Liver (tissue), 3 donors: ENCODE data around the gene CRLF3.
"Not testable (repeated sequence)": the region's sequence is repeated elsewhere in the genome, so short reads cannot be mapped to it uniquely, and the experiment has no call there.

Source experiments
- ATF3 ChIP-seq: IDR thresholded peaks from 2 replicates; pipeline ENCODE4 v1.6.1; 2016; ENCODE audit warnings: antibody characterized with exemption
- CTCF ChIP-seq: fragments of 150-350 bp; IDR thresholded peaks from 2 replicates; pipeline ENCODE4 v1.5.1; 2017; ENCODE audit warnings: improper control_type of control experiment, low read depth, low read length; ENCODE audit not compliant: missing input control
- EGR1 ChIP-seq, 2 donors: IDR thresholded peaks; 2 replicates each; pipeline ENCODE4 v1.6.1; 2016 to 2018; ENCODE audit warnings: antibody characterized with exemption in 2 of 2, low read depth in 2 of 2
- FOXA1 ChIP-seq: IDR thresholded peaks from 2 replicates; pipeline ENCODE4 v1.6.1; 2016; ENCODE audit warnings: antibody characterized with exemption
- GABPA ChIP-seq, 2 donors: IDR thresholded peaks in 1 of 2; conservative IDR thresholded peaks in 1 of 2; 2 replicates each; pipeline ENCODE4 v1.6.1; 2016; ENCODE audit warnings: antibody characterized with exemption in 2 of 2, mild to moderate bottlenecking in 1 of 2, moderate library complexity in 1 of 2
- JUND ChIP-seq, 2 donors: IDR thresholded peaks; 2 replicates each; pipeline ENCODE4 v1.6.1; 2016; ENCODE audit warnings: antibody characterized with exemption in 2 of 2
- MAX ChIP-seq: IDR thresholded peaks from 2 replicates; pipeline ENCODE4 v1.6.1; 2016; ENCODE audit warnings: antibody characterized with exemption
- NR2F2 ChIP-seq: IDR thresholded peaks from 2 replicates; pipeline ENCODE4 v1.6.1; 2016; ENCODE audit warnings: antibody characterized with exemption
- RAD21 ChIP-seq, 2 donors: IDR thresholded peaks; 2 replicates each; pipeline ENCODE4 v1.6.1; 2016; ENCODE audit warnings: antibody characterized with exemption in 2 of 2, mild to moderate bottlenecking in 2 of 2
- REST ChIP-seq: IDR thresholded peaks from 2 replicates; pipeline ENCODE4 v1.6.1; 2016; ENCODE audit warnings: antibody characterized with exemption, mild to moderate bottlenecking
- SP1 ChIP-seq: IDR thresholded peaks from 2 replicates; pipeline ENCODE4 v1.6.1; 2018; ENCODE audit warnings: antibody characterized with exemption, mild to moderate bottlenecking
- TAF1 ChIP-seq: conservative IDR thresholded peaks from 2 replicates; pipeline ENCODE4 v1.6.1; 2016; ENCODE audit warnings: antibody characterized with exemption, mild to moderate bottlenecking
- YY1 ChIP-seq: IDR thresholded peaks from 2 replicates; pipeline ENCODE4 v1.6.1; 2016; ENCODE audit warnings: antibody characterized with exemption, mild to moderate bottlenecking
- ZBTB33 ChIP-seq: IDR thresholded peaks from 2 replicates; pipeline ENCODE4 v1.6.1; 2016; ENCODE audit warnings: antibody characterized with exemption
- donor health status: healthy.
- donor health status: healthy.

- not testable (repeated sequence) for TF ChIP-seq GABPA (IDR thresholded peaks at IDR 0.05 in 1 of 2, conservative IDR thresholded peaks at IDR 0.05 in 1 of 2); YY1; CTCF; TAF1; ATF3; MAX; JUND (IDR thresholded peaks at IDR 0.05); RAD21 (IDR thresholded peaks at IDR 0.05); FOXA1; ZBTB33; REST; SP1; EGR1 (IDR thresholded peaks at IDR 0.05; ENCODE audit: low read depth in 2 of 2); NR2F2
Observed at GRCh38 chr17:30822919-30823318, 1.6 kb downstream of the CRLF3 start.
